MG63 (cell line): ENCODE measurements around the gene ENTPD5. TPM values are rescaled to one million over a fixed set of nuclear protein-coding genes. Genes with fewer than 3 reads are reported as not detected.
"Not testable (repeated sequence)": the region's sequence is repeated elsewhere in the genome, so short reads cannot be mapped to it uniquely, and the experiment has no call there.

Experiments
- DNase-seq: peaks from one replicate; pipeline ENCODE4 v3.0.0-alpha.2; 2020
- H3K27me3 ChIP-seq: fragments of 250-450 bp; sonication (Bioruptor Pico); 2 replicates; pipeline ENCODE4 v1.5.1; 2020; ENCODE audit warnings: mild to moderate bottlenecking, moderate library complexity
- H3K36me3 ChIP-seq: fragments of 250-450 bp; sonication (Bioruptor Pico); 2 replicates; pipeline ENCODE4 v1.5.1; 2020; ENCODE audit warnings: mild to moderate bottlenecking, moderate library complexity
- H3K4me3 ChIP-seq: fragments of 250-450 bp; sonication (Bioruptor Pico); 2 replicates; pipeline ENCODE4 v1.5.1; 2020; ENCODE audit warnings: mild to moderate bottlenecking, moderate library complexity
- H3K9me3 ChIP-seq: fragments of 250-450 bp; sonication (Bioruptor Pico); 2 replicates; pipeline ENCODE4 v1.5.1; 2020; ENCODE audit warnings: mild to moderate bottlenecking, moderate library complexity
- total RNA-seq: library from RNA; depleted of rRNA; stranded (reverse); fragments of >200 nt; shearing (Covaris generic); gene quantifications from 2 replicates; pipeline ENCODE4 v1.2.3, GENCODE V29; 2014; ENCODE audit warnings: low replicate concordance

Gene ENTPD5
- total RNA-seq, 1 experiment from 2014 or later = 4.5 TPM

- H3K36me3 ChIP-seq = no peaks in the 10 kb centered on the region
- no peak for DNase-seq
- no peaks in the 10 kb centered on the region for H3K9me3 ChIP-seq
- no peak overlapping the region for H3K4me3 ChIP-seq
- no peaks in the 10 kb centered on the region for H3K27me3 ChIP-seq
These were observed 50.2 kb downstream of the ENTPD5 start for GRCh38 chr14:73968885-73969284.

DNA sequence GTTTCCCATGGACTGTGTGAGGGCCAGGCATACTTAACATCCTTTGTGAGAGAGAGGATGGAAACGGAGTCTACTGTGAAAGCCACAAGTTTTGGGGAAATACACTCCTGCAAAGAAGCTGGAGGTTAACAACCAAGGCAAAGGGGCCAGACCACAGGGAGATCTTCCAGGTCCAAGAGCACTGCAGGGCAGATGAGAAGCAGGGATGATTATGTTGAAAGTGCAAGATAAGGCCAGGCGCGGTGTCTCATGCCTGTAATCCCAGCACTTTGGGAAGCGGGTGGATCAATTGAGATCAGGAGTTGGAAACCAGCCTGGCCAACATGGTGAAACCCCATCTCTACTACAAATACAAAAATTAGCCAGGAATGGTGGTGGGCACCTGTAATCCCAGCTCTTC is 53.9 kb downstream of the ENTPD5 start:
- no peaks in the 10 kb centered on the region for H3K27me3 ChIP-seq
- H3K36me3 ChIP-seq = peaks cover 2% of the 10 kb centered on the region
- no peak for DNase-seq

DNA sequence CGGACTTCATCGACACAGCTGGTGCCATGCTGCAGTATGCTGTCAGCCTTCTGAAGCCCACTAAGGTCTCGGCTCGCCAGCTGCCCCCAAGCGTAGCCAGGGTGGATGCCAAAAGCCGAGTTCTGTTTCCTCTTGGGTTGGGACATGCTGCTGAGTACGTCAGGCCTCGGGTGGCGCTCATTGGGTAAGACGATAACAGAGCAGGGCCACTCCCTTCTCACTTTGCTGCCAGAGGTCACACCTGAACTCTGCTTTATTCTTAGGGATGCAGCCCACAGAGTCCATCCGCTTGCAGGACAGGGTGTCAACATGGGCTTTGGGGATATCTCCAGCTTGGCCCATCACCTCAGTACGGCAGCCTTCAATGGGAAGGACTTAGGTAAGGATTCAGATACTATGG is 57.9 kb downstream of the ENTPD5 start:
- Histone ChIP-seq H3K9me3 (no peaks in the 10 kb centered on the region), H3K27me3 (no peaks in the 10 kb centered on the region), H3K4me3 (no peak overlapping the region), H3K36me3 (peaks cover 2% of the 10 kb centered on the region)
- no peak for DNase-seq

More for the DNA sequence above, 53.9 kb downstream of the ENTPD5 start:
- Histone ChIP-seq H3K9me3 (no peaks in the 10 kb centered on the region), H3K4me3 (no peak overlapping the region)

- no peak for DNase-seq
- Histone ChIP-seq H3K27me3 (no peaks in the 10 kb centered on the region), H3K4me3 (no peak overlapping the region), H3K36me3 (peaks cover 2% of the 10 kb centered on the region), H3K9me3 (no peaks in the 10 kb centered on the region)
These were observed 60.5 kb downstream of the ENTPD5 start for GRCh38 chr14:73958591-73958990.

- no peak overlapping the region for H3K4me3 ChIP-seq
- H3K9me3 ChIP-seq = no peaks in the 10 kb centered on the region
- no peaks in the 10 kb centered on the region for H3K27me3 ChIP-seq
- DNase-seq = no peak
- peaks cover 3% of the 10 kb centered on the region; the same call in 1 of the 2 replicates for H3K36me3 ChIP-seq
These were observed 63.4 kb downstream of the ENTPD5 start for GRCh38 chr14:73955674-73956073.

- no peaks in the 10 kb centered on the region for H3K9me3 ChIP-seq
These were observed 65.4 kb downstream of the ENTPD5 start for GRCh38 chr14:73953731-73954130.

GRCh38 chr14:73949752-73950734 is 69.0 kb downstream of the ENTPD5 start, which contains the start of the genes COQ6 and FAM161B:
Gene COQ6 (plus strand): TSS chr14:73950302. CDS start chr14:73950333, 31 bp downstream.
Gene FAM161B (minus strand): TSS chr14:73950094. CDS start chr14:73950026, 68 bp downstream.
- Histone ChIP-seq H3K27me3 (no peaks in the 10 kb centered on the region), H3K4me3 (peak within 1 kb of the TSS; percentile 99), H3K9me3 (no peaks in the 10 kb centered on the region), H3K36me3 (0 out of 2 replicates have a peak, but pooled peaks cover 3% of the 10 kb centered on the region)
- peak; percentile 91 for DNase-seq

More at GRCh38 chr14:73953731-73954130, 65.4 kb downstream of the ENTPD5 start:
- H3K36me3 ChIP-seq = 0 out of 2 replicates have a peak, but pooled peaks cover 3% of the 10 kb centered on the region
- no peak overlapping the region for H3K4me3 ChIP-seq
- DNase-seq = no peak
- H3K27me3 ChIP-seq = no peaks in the 10 kb centered on the region

- Histone ChIP-seq H3K27me3 (no peaks in the 10 kb centered on the region), H3K4me3 (no peak overlapping the region), H3K9me3 (no peaks in the 10 kb centered on the region), H3K36me3 (no peaks in the 10 kb centered on the region)
- DNase-seq = no peak
These were observed 73.9 kb downstream of the ENTPD5 start for GRCh38 chr14:73945159-73945670.

DNA sequence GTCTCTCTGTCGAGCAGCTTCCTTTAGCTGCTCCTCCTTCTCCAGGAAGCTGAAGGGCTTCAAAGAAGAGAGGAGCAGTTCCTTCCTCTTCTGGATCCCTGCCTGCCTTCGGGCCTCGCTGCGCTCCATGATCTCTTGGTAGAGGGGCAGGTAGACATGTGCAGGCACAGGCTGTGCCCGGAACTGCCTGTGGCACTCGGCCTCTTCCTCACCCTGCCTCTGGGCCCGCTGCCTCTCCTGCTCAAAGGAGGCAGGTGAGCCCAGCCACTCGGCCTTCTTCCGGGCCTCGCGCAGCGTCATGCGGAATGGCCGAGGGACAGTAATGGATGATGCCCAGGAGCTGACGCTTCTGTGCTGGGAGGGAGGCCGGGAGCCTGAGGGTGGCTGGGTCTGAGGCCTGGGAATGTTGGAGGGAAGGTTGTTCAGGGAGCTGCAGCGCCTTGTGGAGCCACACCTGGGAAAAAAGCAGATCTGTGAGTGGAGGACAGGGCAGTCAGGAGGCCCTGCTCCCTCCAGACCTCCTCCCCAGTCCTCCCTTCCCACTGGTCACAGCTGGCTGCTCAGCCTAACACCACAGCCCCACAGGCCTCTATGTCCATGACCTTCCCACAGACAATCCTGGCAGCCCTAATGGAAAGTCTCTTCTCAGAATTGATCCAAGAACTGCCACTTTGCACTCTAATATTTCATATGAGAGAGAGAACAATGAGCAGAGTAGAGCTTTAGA is 74.5 kb downstream of the ENTPD5 start:
- Histone ChIP-seq H3K27me3 (no peaks in the 10 kb centered on the region), H3K9me3 (no peaks in the 10 kb centered on the region), H3K4me3 (no peak overlapping the region), H3K36me3 (no peaks in the 10 kb centered on the region)
- DNase-seq = no peak

DNA sequence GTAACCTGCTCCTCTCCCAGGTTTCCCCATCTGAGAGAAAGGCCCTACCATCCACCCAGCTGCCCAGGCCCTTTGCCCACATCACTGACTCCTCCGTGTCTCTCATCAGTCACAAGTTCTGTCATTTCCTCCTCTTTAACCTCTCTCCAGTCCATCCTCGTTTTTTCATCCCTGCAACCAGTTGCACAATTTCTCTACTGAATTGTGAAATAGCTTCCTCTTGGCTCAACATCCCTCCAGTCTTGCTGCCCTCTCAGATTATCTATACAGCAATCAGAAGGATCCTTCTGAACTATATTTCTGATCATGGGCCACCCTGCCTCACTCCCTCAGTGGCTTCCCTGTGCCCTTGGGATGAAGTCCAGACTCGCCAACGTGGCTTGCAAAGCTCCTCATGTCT is 76.0 kb downstream of the ENTPD5 start:
- H3K27me3 ChIP-seq = no peaks in the 10 kb centered on the region
- H3K4me3 ChIP-seq = no peak overlapping the region
- DNase-seq = peak; percentile 13
- no peaks in the 10 kb centered on the region for H3K36me3 ChIP-seq
- no peaks in the 10 kb centered on the region for H3K9me3 ChIP-seq

GRCh38 chr14:73942180-73942579 is 76.9 kb downstream of the ENTPD5 start:
- DNase-seq = no peak
- Histone ChIP-seq H3K36me3 (0 out of 2 replicates have a peak, but pooled peaks cover 3% of the 10 kb centered on the region), H3K4me3 (no peak overlapping the region), H3K9me3 (no peaks in the 10 kb centered on the region), H3K27me3 (no peaks in the 10 kb centered on the region)

- no peak for DNase-seq
- Histone ChIP-seq H3K27me3 (no peaks in the 10 kb centered on the region), H3K9me3 (no peaks in the 10 kb centered on the region), H3K4me3 (no peak overlapping the region), H3K36me3 (peaks cover 17% of the 10 kb centered on the region)
These were observed 82.1 kb downstream of the ENTPD5 start for GRCh38 chr14:73937012-73937411.

DNA sequence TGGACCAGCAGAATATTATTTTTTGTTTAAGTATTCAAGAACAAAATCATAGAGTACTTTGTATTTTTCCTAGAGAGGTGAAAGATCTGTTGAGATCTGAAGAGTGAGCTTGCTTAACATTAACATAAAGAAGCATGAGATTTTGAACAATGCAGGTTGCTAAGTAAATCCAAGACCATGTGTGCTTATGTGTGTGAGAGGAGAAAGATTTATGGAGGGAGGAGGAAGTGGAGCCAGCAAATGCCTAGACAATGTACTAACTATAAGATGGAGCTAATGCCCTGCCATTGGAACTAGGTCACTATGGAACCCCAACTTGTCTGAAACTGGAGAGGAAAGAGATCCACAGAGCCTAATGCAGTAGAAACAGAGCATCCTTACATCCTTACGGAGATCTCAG is 82.5 kb downstream of the ENTPD5 start:
- Histone ChIP-seq H3K27me3 (no peaks in the 10 kb centered on the region), H3K9me3 (no peaks in the 10 kb centered on the region), H3K4me3 (no peak overlapping the region), H3K36me3 (peaks cover 20% of the 10 kb centered on the region)
- no peak for DNase-seq

GRCh38 chr14:73935666-73936065 is 83.4 kb downstream of the ENTPD5 start:
- H3K9me3 ChIP-seq = no peaks in the 10 kb centered on the region
- peaks cover 22% of the 10 kb centered on the region for H3K36me3 ChIP-seq
- no peak overlapping the region for H3K4me3 ChIP-seq
- no peak for DNase-seq
- H3K27me3 ChIP-seq = no peaks in the 10 kb centered on the region

DNA sequence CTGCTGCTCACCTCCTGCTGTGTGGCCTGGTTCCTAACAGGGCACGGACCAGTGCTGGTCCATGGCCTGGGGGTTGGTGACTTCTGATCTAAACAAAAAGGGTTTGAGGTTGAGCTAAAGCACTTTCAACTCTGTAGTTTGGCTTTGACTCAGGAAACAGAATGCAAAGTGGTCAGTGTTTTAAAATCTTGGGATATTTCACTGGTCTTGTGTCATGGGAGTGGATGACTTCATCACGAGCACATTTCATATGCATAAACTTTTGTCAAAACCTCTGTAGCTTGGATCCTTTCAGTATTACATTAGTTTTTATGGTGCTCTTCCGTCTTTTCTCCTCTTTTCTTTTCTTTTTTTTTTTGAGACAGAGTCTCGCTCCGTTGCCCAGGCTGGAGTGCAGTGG is 94.8 kb downstream of the ENTPD5 start:
- no peak for DNase-seq
- Histone ChIP-seq H3K4me3 (no peak overlapping the region), H3K36me3 (peaks cover 32% of the 10 kb centered on the region), H3K9me3 (no peaks in the 10 kb centered on the region), H3K27me3 (no peaks in the 10 kb centered on the region)

- not testable (repeated sequence) for H3K27me3 ChIP-seq, DNase-seq, H3K9me3 ChIP-seq, H3K4me3 ChIP-seq
- H3K36me3 ChIP-seq = peaks cover 37% of the 10 kb centered on the region
These were observed 99.6 kb downstream of the ENTPD5 start for GRCh38 chr14:73919457-73919856.

- Histone ChIP-seq H3K27me3 (no peaks in the 10 kb centered on the region), H3K9me3 (no peaks in the 10 kb centered on the region), H3K36me3 (peaks cover 31% of the 10 kb centered on the region), H3K4me3 (no peak overlapping the region)
- peak; percentile 6 for DNase-seq
These were observed 102.8 kb downstream of the ENTPD5 start for GRCh38 chr14:73916324-73916723.
